Parathyroid adenoma (tissue), 2 donors: ENCODE data around the gene DNAJB4.

Source experiments
- H2AFZ ChIP-seq: fragments of 300-600 bp; sonication (generic); one replicate; pipeline ENCODE4 v1.7.0; 2017; ENCODE audit warnings: antibody characterized with exemption, mild to moderate bottlenecking
- H3K27ac ChIP-seq: fragments of 300-600 bp; sonication (generic); one replicate; pipeline ENCODE4 v1.7.0; 2017
- H3K27me3 ChIP-seq: fragments of 300-600 bp; sonication (generic); one replicate; pipeline ENCODE4 v1.7.0; 2017; ENCODE audit warnings: low read length; ENCODE audit not compliant: control insufficient read depth, insufficient read depth
- H3K36me3 ChIP-seq: fragments of 300-600 bp; sonication (generic); one replicate; pipeline ENCODE4 v1.7.0; 2017; ENCODE audit warnings: low read length; ENCODE audit not compliant: control insufficient read depth, insufficient read depth
- H3K4me1 ChIP-seq: fragments of 300-600 bp; sonication (generic); one replicate; pipeline ENCODE4 v1.7.0; 2017; ENCODE audit warnings: control low read depth
- H3K4me2 ChIP-seq: fragments of 300-600 bp; sonication (generic); one replicate; pipeline ENCODE4 v1.7.0; 2017; ENCODE audit warnings: low read length
- H3K4me3 ChIP-seq: fragments of 300-600 bp; sonication (generic); one replicate; pipeline ENCODE4 v1.7.0; 2017; ENCODE audit warnings: low read depth, low read length
- H3K79me2 ChIP-seq: fragments of 300-600 bp; sonication (generic); one replicate; pipeline ENCODE4 v1.7.0; 2017; ENCODE audit warnings: control low read depth
- H3K9ac ChIP-seq: fragments of 300-600 bp; sonication (generic); one replicate; pipeline ENCODE4 v1.7.0; 2017; ENCODE audit warnings: mild to moderate bottlenecking
- H3K9me3 ChIP-seq: fragments of 300-600 bp; sonication (generic); one replicate; pipeline ENCODE4 v1.7.0; 2017; ENCODE audit warnings: low read length; ENCODE audit not compliant: control insufficient read depth
- TF ChIP-seq, protein P1 (sequence below): fragments of 300-600 bp; sonication (generic); IDR thresholded peaks from one replicate; pipeline ENCODE4 v1.7.0; 2017; ENCODE audit warnings: antibody characterized with exemption, mild to moderate bottlenecking
- donor health status: primary hyperparathyroidism.

Gene DNAJB4

DNA sequence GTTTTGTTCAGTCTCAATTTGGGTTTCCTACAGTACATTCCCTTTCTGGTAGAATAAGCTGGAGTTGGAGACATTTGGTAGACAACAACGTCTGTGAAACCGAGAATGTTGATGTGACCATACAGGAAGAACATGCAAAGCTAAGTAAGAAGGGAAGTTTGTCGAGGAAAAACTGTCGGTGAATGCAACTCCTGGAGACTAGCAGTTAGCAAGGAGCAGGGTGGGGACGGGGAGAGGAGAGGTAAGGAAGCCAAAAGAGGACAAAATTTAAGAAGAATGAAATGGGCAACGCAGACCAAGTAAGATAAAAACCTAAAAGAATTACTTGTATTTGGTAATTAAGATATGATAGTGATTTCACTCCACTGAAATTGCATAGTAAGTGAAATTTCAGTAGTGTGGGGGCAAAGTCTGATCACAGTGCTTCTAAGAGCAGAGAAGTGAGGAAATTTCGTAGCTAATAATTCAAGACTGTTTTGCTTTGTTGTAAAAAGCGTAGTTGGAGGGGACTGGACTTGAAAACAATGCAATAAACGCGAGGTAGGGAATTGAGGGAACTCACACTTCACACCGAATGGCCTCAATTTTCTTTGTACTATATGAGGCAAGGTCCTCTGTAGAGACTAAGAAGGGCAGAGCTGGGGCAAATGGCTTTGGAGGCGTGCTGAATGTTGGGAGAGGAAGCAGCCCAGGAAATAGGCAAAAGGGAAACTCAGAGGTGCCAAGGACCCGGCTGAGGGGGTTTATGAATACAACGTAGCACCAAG lies 40.2 kb downstream of the DNAJB4 start:
- Histone ChIP-seq H3K4me1 (no peaks in the 10 kb centered on the region), H3K27me3 (no peaks in the 10 kb centered on the region), H2AFZ (no peak overlapping the region), H3K79me2 (no peaks in the 10 kb centered on the region), H3K9me3 (no peaks in the 10 kb centered on the region), H3K4me2 (no peak overlapping the region), H3K4me3 (peak overlapping the region; percentile 42), H3K9ac (no peak overlapping the region), H3K27ac (no peak overlapping the region), H3K36me3 (no peaks in the 10 kb centered on the region)
- TF ChIP-seq, protein P1, sequence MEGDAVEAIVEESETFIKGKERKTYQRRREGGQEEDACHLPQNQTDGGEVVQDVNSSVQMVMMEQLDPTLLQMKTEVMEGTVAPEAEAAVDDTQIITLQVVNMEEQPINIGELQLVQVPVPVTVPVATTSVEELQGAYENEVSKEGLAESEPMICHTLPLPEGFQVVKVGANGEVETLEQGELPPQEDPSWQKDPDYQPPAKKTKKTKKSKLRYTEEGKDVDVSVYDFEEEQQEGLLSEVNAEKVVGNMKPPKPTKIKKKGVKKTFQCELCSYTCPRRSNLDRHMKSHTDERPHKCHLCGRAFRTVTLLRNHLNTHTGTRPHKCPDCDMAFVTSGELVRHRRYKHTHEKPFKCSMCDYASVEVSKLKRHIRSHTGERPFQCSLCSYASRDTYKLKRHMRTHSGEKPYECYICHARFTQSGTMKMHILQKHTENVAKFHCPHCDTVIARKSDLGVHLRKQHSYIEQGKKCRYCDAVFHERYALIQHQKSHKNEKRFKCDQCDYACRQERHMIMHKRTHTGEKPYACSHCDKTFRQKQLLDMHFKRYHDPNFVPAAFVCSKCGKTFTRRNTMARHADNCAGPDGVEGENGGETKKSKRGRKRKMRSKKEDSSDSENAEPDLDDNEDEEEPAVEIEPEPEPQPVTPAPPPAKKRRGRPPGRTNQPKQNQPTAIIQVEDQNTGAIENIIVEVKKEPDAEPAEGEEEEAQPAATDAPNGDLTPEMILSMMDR, result no peak

DNA sequence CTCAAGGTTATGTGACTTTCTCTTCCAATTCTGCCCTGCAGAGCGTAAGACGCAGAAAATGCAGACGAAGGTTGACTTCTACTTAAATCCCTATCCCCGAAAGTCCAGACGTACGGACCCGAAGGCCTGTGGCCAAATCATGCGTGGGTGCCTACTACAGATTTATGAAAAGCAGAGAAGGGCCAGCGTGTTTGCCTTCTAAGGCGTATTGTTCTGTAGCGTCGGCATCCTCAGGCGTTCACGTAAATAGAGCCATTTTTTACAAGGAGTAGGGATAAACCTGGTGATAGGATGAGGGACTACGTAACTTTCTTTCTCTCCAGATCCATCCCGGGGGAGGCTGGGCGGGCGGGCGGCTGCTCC lies 40.8 kb downstream of the DNAJB4 start:
- Histone ChIP-seq H3K4me2 (peak overlapping the region; percentile 50), H3K36me3 (no peaks in the 10 kb centered on the region), H3K79me2 (no peaks in the 10 kb centered on the region), H2AFZ (peak overlapping the region; percentile 79), H3K27me3 (no peaks in the 10 kb centered on the region), H3K9me3 (no peaks in the 10 kb centered on the region), H3K4me1 (no peaks in the 10 kb centered on the region), H3K27ac (no peak overlapping the region), H3K4me3 (peak overlapping the region; percentile 42), H3K9ac (no peak overlapping the region)
- TF ChIP-seq, protein P1, result no peak

DNA sequence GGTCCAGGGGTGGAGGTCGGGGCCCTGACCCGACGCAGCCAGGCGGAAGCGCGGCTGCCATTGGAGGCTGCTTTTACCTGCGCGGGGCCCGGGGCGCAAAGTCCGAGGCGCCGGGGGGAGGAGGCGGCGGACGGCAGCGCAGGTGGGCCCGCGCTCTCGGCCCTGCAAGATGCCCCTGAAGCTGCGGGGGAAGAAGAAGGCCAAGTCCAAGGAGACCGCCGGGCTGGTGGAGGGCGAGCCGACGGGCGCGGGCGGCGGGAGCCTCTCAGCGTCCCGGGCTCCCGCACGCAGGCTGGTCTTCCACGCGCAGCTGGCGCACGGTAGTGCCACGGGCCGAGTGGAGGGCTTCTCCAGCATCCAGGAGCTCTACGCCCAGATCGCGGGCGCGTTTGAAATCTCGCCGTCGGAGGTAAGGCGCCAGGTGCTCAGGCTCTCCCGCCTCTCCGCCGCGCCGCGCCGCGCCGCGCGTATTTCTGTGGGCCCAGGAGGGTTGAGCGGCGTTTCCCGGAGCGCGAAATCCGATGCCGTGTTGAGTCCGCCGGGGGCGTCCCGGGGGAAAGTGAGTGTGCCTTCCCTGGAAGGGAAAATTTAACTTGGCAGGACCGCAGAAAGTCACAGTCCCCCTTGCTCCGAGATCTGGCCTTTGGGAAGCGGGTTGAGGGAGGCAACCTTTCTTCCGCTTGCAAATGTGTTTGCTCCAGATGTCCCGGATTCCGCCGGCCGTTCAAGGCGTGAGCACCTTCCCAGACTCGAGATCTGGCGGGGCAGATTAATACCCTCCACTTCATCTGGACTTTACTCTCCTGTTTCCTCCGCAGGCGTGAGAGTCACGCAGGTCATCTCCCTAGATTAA lies 41.4 kb downstream of the DNAJB4 start, which contains the start of gene GIPC2:
Gene GIPC2 (plus strand): TSS at position 41 of the 853 bp plus-strand sequence. CDS start 129 bp downstream, at position 170.
- H3K4me2 ChIP-seq, result peak within 1 kb of the TSS; percentile 50
- H3K4me1 ChIP-seq, result no peaks in the 10 kb centered on the region
- H3K4me3 ChIP-seq, result peak within 1 kb of the TSS; percentile 42
- peak within 1 kb of the TSS; percentile 79 for H2AFZ ChIP-seq
- no peaks in the 10 kb centered on the region for H3K27me3 ChIP-seq
- TF ChIP-seq, protein P1, result no peak
- no peaks in the 10 kb centered on the region for H3K36me3 ChIP-seq
- H3K79me2 ChIP-seq, result no peaks in the 10 kb centered on the region
- H3K27ac ChIP-seq, result no peak within 1 kb of the TSS
- H3K9ac ChIP-seq, result no peak within 1 kb of the TSS
- H3K9me3 ChIP-seq, result no peaks in the 10 kb centered on the region

DNA sequence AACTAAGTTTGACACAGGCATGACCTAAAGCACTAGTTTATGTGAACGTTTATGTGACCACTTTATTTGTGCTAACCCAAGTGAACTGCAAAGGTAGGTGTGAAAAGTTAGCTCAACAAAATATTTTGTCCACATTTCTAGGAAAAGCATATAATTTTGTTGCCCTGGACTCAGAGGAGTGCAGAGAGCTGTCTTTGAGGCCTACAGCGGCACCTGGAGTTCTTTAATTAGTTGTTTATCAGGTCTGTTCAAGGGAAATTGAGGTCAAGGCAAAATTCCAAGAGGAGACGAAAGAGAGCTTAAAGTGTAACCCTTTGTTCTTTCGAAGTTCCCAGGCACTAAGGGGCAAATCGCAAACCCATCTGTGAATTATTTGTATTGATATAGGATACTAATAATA lies 42.4 kb downstream of the DNAJB4 start:
- Histone ChIP-seq H3K9ac (no peak overlapping the region), H3K27ac (no peak overlapping the region)

More for the DNA sequence above, 42.4 kb downstream of the DNAJB4 start:
- Histone ChIP-seq H2AFZ (peak overlapping the region; percentile 38), H3K9me3 (no peaks in the 10 kb centered on the region), H3K79me2 (no peaks in the 10 kb centered on the region), H3K4me2 (no peak overlapping the region), H3K4me1 (no peaks in the 10 kb centered on the region), H3K36me3 (no peaks in the 10 kb centered on the region), H3K4me3 (no peak overlapping the region), H3K27me3 (no peaks in the 10 kb centered on the region)
- TF ChIP-seq, protein P1, result no peak
